ENCODE results near the gene MPG. TPM values are rescaled to one million over a fixed set of nuclear protein-coding genes. Genes with fewer than 3 reads are reported as not detected.

MPG gene
- total and polyA plus RNA-seq, 2 of the 8 experiments (the other 6 are each of a cell fraction or from before 2014, with no cell fraction given) = 37.6 to 83.7 TPM

- H4K20me1 ChIP-seq (replicated peaks in 1 of 2; ENCODE audit: control insufficient read depth in 1 of 2, insufficient read depth in 2 of 2, low read length in 2 of 2) = peaks cover 13 to 30% of the 10 kb centered on the region in 2 experiments
- H3K18ac ChIP-seq (ENCODE audit: extremely low read depth, low read length) = no peak overlapping the region
- H3K79me1 ChIP-seq (ENCODE audit: low read depth, low read length) = no peaks in the 10 kb centered on the region
- no peak overlapping the region for H2BK5ac ChIP-seq (ENCODE audit: low read depth, low read length)
- H3K23ac ChIP-seq (ENCODE audit: insufficient read length) = no peak overlapping the region
- no peak overlapping the region for H2BK15ac ChIP-seq (ENCODE audit: low read length)
- no peak overlapping the region for H3K14ac ChIP-seq (ENCODE audit: insufficient read length)
- FAIRE-seq = no peak
- H4K5ac ChIP-seq (ENCODE audit: insufficient read length, low read depth, low read length) = no peak overlapping the region
- TF ChIP-seq SRF (IDR thresholded peaks at IDR 0.05; ENCODE audit: low read depth, low read length) (no peak), YY1 (IDR thresholded peaks at IDR 0.05; ENCODE audit: low read depth, low read length) (no peak)
- H3K9ac ChIP-seq (replicated peaks in 1 of 4; ENCODE audit: extremely low read depth in 1 of 4, low read depth in 3 of 4, low read length in 3 of 4) = no peak overlapping the region
- H3K23me2 ChIP-seq (ENCODE audit: low read depth, low read length) = no peaks in the 10 kb centered on the region; the same call in 1 of the 2 replicates
- peaks cover 0 to 5% (median 2%) of the 10 kb centered on the region in 4 experiments; a peak in 4 of 7 replicates for H3K4me1 ChIP-seq (replicated peaks in 1 of 4; ENCODE audit: control insufficient read depth in 3 of 4, insufficient read depth in 4 of 4, low read length in 3 of 4)
- peaks cover 14 to 31% (median 22%) of the 10 kb centered on the region in 4 experiments for H3K36me3 ChIP-seq (ENCODE audit: control insufficient read depth in 2 of 4, insufficient read depth in 4 of 4, low read length in 3 of 4)
- H2AFZ ChIP-seq (ENCODE audit: low read length) = no peak overlapping the region
- CTCF ChIA-PET (ENCODE audit: partially characterized antibody) = interaction anchor here (0.6 to 21.2 kb wide), 5 partner anchors 9 to 457 kb away, joined by 3 to 856 read pairs (median 3); partner anchors contain the start of genes MPG and RHBDF1
- no peak overlapping the region for H2BK20ac ChIP-seq (ENCODE audit: low read length)
- H4K91ac ChIP-seq (replicated peaks; ENCODE audit: insufficient read length, low read length) = no peak overlapping the region
- H2BK12ac ChIP-seq (ENCODE audit: low read depth, low read length) = no peak overlapping the region
- no peaks in the 10 kb centered on the region for H3K79me2 ChIP-seq (ENCODE audit: control insufficient read depth in 1 of 2, insufficient read depth in 2 of 2, low read length in 2 of 2)
- H2AK5ac ChIP-seq (ENCODE audit: low read depth, low read length) = no peak overlapping the region
- H3K4me3 ChIP-seq (ENCODE audit: extremely low read depth in 1 of 4, insufficient read depth in 2 of 4, low read depth in 3 of 4, low read length in 4 of 4) = no peak overlapping the region
- no peak for DNase-seq (ENCODE audit: low read depth in 1 of 2, low spot score in 2 of 2)
- H3K56ac ChIP-seq (replicated peaks; ENCODE audit: insufficient read length, low read depth, low read length) = no peak overlapping the region
- no peak overlapping the region for H2BK120ac ChIP-seq (replicated peaks; ENCODE audit: low read depth, low read length)
- POLR2A ChIA-PET (ENCODE audit: partially characterized antibody) = interaction anchor here (0.8 to 16.6 kb wide), 7 partner anchors 9 to 57 kb away, joined by 3 to 153 read pairs (median 4); partner anchors contain the start of genes POLR3K, RHBDF1 and SNRNP25
- H3K9me3 ChIP-seq (ENCODE audit: insufficient read depth in 2 of 2, low read depth in 1 of 2, low read length in 1 of 2) = no peaks in the 10 kb centered on the region
- no peak overlapping the region for H3K27ac ChIP-seq (ENCODE audit: low read depth, low read length)
- 96% methylated on average over 20 of the region's 21 CpGs; no CpG with 5 or more reads in 1 of the 2 experiments for WGBS, 2 experiments (ENCODE audit: extremely low coverage in 1 of 2, insufficient coverage in 1 of 2, insufficient read length in 1 of 2, insufficient replicate concordance in 2 of 2, low coverage in 1 of 2, low lambda C conversion rate in 2 of 2, missing lambda C conversion rate in 1 of 2)
- no peak overlapping the region for H3K4ac ChIP-seq (replicated peaks; ENCODE audit: insufficient read length, low read depth, low read length)
- H4K8ac ChIP-seq (ENCODE audit: extremely low read depth, insufficient read depth, low read length) = no peak overlapping the region
- no peak overlapping the region for H3K4me2 ChIP-seq (ENCODE audit: insufficient read depth in 1 of 2, low read depth in 2 of 2, low read length in 2 of 2)
- H3K27me3 ChIP-seq (replicated peaks in 1 of 4; ENCODE audit: control insufficient read depth in 3 of 4, extremely low read depth in 1 of 4, insufficient read depth in 3 of 4, low read length in 3 of 4) = no peaks in the 10 kb centered on the region
These were observed 15.0 kb upstream of the MPG start for GRCh38 chr16:62968-63391.

Measured in H1 (cell line).